Right kidney (tissue), 1 donor: ENCODE measurements around the gene NOS1AP.

Source experiments
- DNase-seq: peaks from one replicate; pipeline ENCODE4 v3.0.0-alpha.2; 2016

Gene NOS1AP

GRCh38 chr1:162368451-162368850, 299.0 kb downstream of the NOS1AP start:
- no peak for DNase-seq

GRCh38 chr1:162369571-162369970, 300.1 kb downstream of the NOS1AP start:
- DNase-seq, result no peak

GRCh38 chr1:162370161-162370560, 300.7 kb downstream of the NOS1AP start:
- no peak for DNase-seq

- no peak for DNase-seq
Measured at GRCh38 chr1:162370721-162371120, 301.2 kb downstream of the NOS1AP start.

GRCh38 chr1:162371611-162372010, 302.1 kb downstream of the NOS1AP start:
- DNase-seq, result no peak

- no peak for DNase-seq
Measured at GRCh38 chr1:162372159-162373071, 302.9 kb downstream of the NOS1AP start.

GRCh38 chr1:162373072-162373427, 303.6 kb downstream of the NOS1AP start:
- DNase-seq, result no peak

GRCh38 chr1:162373541-162374260, 304.2 kb downstream of the NOS1AP start:
- DNase-seq, result no peak

- no peak for DNase-seq
Measured at GRCh38 chr1:162374406-162374805, 304.9 kb downstream of the NOS1AP start.

- DNase-seq, result no peak
Measured at GRCh38 chr1:162375463-162375862, 306.0 kb downstream of the NOS1AP start.

GRCh38 chr1:162376691-162377090, 307.2 kb downstream of the NOS1AP start, which contains the start of gene SPATA46:
Gene SPATA46, minus strand, starts transcription at chr1:162376854. Its CDS starts 64 bp downstream, at chr1:162376790.
- no peak for DNase-seq

- no peak for DNase-seq
Measured at GRCh38 chr1:162380061-162380846, 310.8 kb downstream of the NOS1AP start.

- no peak for DNase-seq
Measured at GRCh38 chr1:162381383-162381782, 311.9 kb downstream of the NOS1AP start, which contains the start of gene C1orf226. Gene C1orf226, plus strand, starts transcription at chr1:162381728. Its CDS starts 174 bp downstream, at chr1:162381902.

GRCh38 chr1:162381941-162382750, 312.7 kb downstream of the NOS1AP start:
- DNase-seq, result no peak

- no peak for DNase-seq
Measured at GRCh38 chr1:162383091-162383490, 313.6 kb downstream of the NOS1AP start.

GRCh38 chr1:162383516-162383915, 314.0 kb downstream of the NOS1AP start:
- DNase-seq, result no peak

- no peak for DNase-seq
Measured at GRCh38 chr1:162384116-162384515, 314.6 kb downstream of the NOS1AP start.

- no peak for DNase-seq
Measured at GRCh38 chr1:162384601-162385279, 315.2 kb downstream of the NOS1AP start.

- DNase-seq, result no peak
Measured at GRCh38 chr1:162385280-162385623, 315.8 kb downstream of the NOS1AP start.

- DNase-seq, result no peak
Measured at GRCh38 chr1:162385702-162386101, 316.2 kb downstream of the NOS1AP start.
